Bronchial epithelial cell (primary cell): ENCODE data around the gene GJC2. TPM values are rescaled to one million over a fixed set of nuclear protein-coding genes. Genes with fewer than 3 reads are reported as not detected.

Source experiments
- DNase-seq: peaks from one replicate; pipeline ENCODE4 v3.0.0-alpha.2; 2010; ENCODE audit warnings: low read depth
- FAIRE-seq: peaks from 2 replicates; lab custom pipeline; 2011; peaks lifted over from hg19 to GRCh38; lab: Jason Lieb, UNC
- H3K27me3 ChIP-seq: 2 replicates; pipeline ENCODE4 v1.5.1; 2011; ENCODE audit warnings: low read length; ENCODE audit not compliant: control insufficient read depth, insufficient read depth
- H3K36me3 ChIP-seq: 2 replicates; pipeline ENCODE4 v1.5.1; 2011; ENCODE audit warnings: low read length; ENCODE audit not compliant: control insufficient read depth, insufficient read depth
- H3K4me3 ChIP-seq: 2 replicates; pipeline ENCODE4 v1.5.1; 2011; ENCODE audit warnings: mild to moderate bottlenecking, low read depth, low read length, control low read depth
- total RNA-seq: library from RNA; depleted of rRNA; stranded (reverse); fragments of >200 nt; gene quantifications from 2 replicates; pipeline ENCODE4 v1.2.1, GENCODE V29; 2014
- TF ChIP-seq, protein P1 (sequence below): IDR thresholded peaks from 2 replicates; pipeline ENCODE4 v1.5.1; 2011; ENCODE audit warnings: mild to moderate bottlenecking, moderate library complexity, low read length, control low read depth, inconsistent platforms; ENCODE audit not compliant: insufficient read depth, severe bottlenecking

Gene GJC2
- total RNA-seq, 1 donor from 2014 or later: 5.5 TPM

- Histone ChIP-seq H3K4me3 (no peak overlapping the region), H3K36me3 (no peaks in the 10 kb centered on the region), H3K27me3 (peaks cover 13% of the 10 kb centered on the region)
- no peak for DNase-seq
- TF ChIP-seq, protein P1, sequence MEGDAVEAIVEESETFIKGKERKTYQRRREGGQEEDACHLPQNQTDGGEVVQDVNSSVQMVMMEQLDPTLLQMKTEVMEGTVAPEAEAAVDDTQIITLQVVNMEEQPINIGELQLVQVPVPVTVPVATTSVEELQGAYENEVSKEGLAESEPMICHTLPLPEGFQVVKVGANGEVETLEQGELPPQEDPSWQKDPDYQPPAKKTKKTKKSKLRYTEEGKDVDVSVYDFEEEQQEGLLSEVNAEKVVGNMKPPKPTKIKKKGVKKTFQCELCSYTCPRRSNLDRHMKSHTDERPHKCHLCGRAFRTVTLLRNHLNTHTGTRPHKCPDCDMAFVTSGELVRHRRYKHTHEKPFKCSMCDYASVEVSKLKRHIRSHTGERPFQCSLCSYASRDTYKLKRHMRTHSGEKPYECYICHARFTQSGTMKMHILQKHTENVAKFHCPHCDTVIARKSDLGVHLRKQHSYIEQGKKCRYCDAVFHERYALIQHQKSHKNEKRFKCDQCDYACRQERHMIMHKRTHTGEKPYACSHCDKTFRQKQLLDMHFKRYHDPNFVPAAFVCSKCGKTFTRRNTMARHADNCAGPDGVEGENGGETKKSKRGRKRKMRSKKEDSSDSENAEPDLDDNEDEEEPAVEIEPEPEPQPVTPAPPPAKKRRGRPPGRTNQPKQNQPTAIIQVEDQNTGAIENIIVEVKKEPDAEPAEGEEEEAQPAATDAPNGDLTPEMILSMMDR: no peak
- FAIRE-seq: no peak
Measured at GRCh38 chr1:228208831-228209551, 59.3 kb downstream of the GJC2 start.

Other genes starting within 250 kb of the GJC2 start
- 4.2 and 7.3 TPM in 2 replicates for gene WNT9A, start 202.0 kb upstream of the GJC2 start, total RNA-seq
- gene WNT3A, start 142.9 kb upstream of the GJC2 start, total RNA-seq: not detected in 2 replicates
- gene ARF1, start 67.2 kb upstream of the GJC2 start, total RNA-seq: 240 and 297 TPM in 2 replicates
- 16.1 and 17.1 TPM in 2 replicates for gene C1orf35, start 46.6 kb upstream of the GJC2 start, total RNA-seq
- gene MRPL55, start 40.6 kb upstream of the GJC2 start, total RNA-seq: 43.2 and 87.7 TPM in 2 replicates
- 519 and 695 TPM in 2 replicates for gene GUK1, start 9.7 kb upstream of the GJC2 start, total RNA-seq
- 2.0 and 2.6 TPM in 2 replicates for gene IBA57, start 15.9 kb downstream of the GJC2 start, total RNA-seq
- gene OBSCN, start 58.1 kb downstream of the GJC2 start, total RNA-seq: 6.3 and 7.6 TPM in 2 replicates